ENCODE measurements around the gene FCHSD1. TPM values are rescaled to one million over a fixed set of nuclear protein-coding genes. Genes with fewer than 3 reads are reported as not detected.
A peak's percentile ranks its signal among the peaks of the same experiment; 100 is the strongest.

FCHSD1 gene
- total and polyA plus RNA-seq, 10 of the 15 experiments (the other 5 are each of a cell fraction or from before 2014, with no cell fraction given) = 0.97 to 22.8 (median 10.7) TPM

DNA sequence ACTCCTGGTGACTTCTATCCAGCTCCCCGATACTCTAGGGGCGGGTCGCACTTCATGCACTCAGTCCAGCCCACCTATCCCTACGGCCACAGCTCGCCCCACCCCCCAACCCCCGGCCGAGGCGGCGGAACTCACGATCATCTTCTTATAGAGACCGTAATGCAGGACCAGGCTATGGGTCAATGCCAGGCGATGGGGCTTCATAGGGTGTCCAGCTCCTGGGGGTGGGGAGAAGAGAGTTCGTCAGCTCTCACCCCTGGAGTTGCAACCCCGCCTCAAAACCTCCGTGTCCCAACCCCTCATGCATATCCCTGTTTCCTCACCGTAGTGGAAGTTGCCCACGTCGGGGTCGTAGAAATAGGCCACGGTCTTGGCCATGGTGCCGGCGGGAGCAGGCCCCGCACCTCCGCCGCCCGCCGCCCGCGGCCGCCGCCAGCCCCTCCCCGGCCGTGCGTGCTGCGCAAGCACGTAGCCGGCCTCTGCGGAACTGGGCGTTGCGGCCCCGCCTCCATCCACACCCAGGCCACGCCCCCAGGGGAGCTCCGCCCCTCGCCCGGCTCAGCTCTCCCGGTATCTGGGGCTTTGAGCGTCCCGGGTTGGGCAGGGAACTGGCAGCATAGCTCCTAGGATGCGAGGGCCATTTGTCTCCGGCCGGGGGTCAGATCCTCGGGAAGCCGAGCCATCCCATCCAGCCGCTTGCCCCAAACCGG lies 14.7 kb downstream of the FCHSD1 start, which contains the start of the genes HDAC3 and RELL2 (continued):
- TF ChIP-seq, protein P1, sequence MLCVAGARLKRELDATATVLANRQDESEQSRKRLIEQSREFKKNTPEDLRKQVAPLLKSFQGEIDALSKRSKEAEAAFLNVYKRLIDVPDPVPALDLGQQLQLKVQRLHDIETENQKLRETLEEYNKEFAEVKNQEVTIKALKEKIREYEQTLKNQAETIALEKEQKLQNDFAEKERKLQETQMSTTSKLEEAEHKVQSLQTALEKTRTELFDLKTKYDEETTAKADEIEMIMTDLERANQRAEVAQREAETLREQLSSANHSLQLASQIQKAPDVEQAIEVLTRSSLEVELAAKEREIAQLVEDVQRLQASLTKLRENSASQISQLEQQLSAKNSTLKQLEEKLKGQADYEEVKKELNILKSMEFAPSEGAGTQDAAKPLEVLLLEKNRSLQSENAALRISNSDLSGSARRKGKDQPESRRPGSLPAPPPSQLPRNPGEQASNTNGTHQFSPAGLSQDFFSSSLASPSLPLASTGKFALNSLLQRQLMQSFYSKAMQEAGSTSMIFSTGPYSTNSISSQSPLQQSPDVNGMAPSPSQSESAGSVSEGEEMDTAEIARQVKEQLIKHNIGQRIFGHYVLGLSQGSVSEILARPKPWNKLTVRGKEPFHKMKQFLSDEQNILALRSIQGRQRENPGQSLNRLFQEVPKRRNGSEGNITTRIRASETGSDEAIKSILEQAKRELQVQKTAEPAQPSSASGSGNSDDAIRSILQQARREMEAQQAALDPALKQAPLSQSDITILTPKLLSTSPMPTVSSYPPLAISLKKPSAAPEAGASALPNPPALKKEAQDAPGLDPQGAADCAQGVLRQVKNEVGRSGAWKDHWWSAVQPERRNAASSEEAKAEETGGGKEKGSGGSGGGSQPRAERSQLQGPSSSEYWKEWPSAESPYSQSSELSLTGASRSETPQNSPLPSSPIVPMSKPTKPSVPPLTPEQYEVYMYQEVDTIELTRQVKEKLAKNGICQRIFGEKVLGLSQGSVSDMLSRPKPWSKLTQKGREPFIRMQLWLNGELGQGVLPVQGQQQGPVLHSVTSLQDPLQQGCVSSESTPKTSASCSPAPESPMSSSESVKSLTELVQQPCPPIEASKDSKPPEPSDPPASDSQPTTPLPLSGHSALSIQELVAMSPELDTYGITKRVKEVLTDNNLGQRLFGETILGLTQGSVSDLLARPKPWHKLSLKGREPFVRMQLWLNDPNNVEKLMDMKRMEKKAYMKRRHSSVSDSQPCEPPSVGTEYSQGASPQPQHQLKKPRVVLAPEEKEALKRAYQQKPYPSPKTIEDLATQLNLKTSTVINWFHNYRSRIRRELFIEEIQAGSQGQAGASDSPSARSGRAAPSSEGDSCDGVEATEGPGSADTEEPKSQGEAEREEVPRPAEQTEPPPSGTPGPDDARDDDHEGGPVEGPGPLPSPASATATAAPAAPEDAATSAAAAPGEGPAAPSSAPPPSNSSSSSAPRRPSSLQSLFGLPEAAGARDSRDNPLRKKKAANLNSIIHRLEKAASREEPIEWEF (IDR thresholded peaks at IDR 0.05; ENCODE audit: insufficient replicate concordance, low read depth, low read length) = no peak
- no peak for TF ChIP-seq RFX5 (IDR thresholded peaks at IDR 0.05; ENCODE audit: low read depth, low read length)
- TF ChIP-seq, protein P2, sequence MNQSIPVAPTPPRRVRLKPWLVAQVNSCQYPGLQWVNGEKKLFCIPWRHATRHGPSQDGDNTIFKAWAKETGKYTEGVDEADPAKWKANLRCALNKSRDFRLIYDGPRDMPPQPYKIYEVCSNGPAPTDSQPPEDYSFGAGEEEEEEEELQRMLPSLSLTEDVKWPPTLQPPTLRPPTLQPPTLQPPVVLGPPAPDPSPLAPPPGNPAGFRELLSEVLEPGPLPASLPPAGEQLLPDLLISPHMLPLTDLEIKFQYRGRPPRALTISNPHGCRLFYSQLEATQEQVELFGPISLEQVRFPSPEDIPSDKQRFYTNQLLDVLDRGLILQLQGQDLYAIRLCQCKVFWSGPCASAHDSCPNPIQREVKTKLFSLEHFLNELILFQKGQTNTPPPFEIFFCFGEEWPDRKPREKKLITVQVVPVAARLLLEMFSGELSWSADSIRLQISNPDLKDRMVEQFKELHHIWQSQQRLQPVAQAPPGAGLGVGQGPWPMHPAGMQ (IDR thresholded peaks at IDR 0.05; ENCODE audit: borderline replicate concordance) = no peak
- TF ChIP-seq EGR1 (IDR thresholded peaks at IDR 0.05; ENCODE audit: borderline replicate concordance in 1 of 2, low read depth in 2 of 2, low read length in 2 of 2) = peak; percentile 40 to 86; a peak in 2 of 3 replicates
- no peak; the same call in 1 of the 2 replicates for TF ChIP-seq SIN3A (IDR thresholded peaks at IDR 0.05; ENCODE audit: low read depth, low read length)
- TF ChIP-seq, protein P3, sequence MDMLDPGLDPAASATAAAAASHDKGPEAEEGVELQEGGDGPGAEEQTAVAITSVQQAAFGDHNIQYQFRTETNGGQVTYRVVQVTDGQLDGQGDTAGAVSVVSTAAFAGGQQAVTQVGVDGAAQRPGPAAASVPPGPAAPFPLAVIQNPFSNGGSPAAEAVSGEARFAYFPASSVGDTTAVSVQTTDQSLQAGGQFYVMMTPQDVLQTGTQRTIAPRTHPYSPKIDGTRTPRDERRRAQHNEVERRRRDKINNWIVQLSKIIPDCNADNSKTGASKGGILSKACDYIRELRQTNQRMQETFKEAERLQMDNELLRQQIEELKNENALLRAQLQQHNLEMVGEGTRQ (IDR thresholded peaks at IDR 0.05; ENCODE audit: borderline replicate concordance, low read depth, low read length) = no peak
- TF ChIP-seq YY1 (IDR thresholded peaks at IDR 0.05; ENCODE audit: low read depth, low read length) = no peak
- 0 out of 2 replicates have a peak, but pooled peaks have one; percentile 13 for TF ChIP-seq CREM (IDR thresholded peaks at IDR 0.05; ENCODE audit: low read depth)
- TF ChIP-seq, protein P4, sequence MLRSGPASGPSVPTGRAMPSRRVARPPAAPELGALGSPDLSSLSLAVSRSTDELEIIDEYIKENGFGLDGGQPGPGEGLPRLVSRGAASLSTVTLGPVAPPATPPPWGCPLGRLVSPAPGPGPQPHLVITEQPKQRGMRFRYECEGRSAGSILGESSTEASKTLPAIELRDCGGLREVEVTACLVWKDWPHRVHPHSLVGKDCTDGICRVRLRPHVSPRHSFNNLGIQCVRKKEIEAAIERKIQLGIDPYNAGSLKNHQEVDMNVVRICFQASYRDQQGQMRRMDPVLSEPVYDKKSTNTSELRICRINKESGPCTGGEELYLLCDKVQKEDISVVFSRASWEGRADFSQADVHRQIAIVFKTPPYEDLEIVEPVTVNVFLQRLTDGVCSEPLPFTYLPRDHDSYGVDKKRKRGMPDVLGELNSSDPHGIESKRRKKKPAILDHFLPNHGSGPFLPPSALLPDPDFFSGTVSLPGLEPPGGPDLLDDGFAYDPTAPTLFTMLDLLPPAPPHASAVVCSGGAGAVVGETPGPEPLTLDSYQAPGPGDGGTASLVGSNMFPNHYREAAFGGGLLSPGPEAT (IDR thresholded peaks at IDR 0.05; ENCODE audit: low read depth) = no peak
- TF ChIP-seq BCL11A (IDR thresholded peaks at IDR 0.05; ENCODE audit: low read depth, low read length) = no peak
- no peak for TF ChIP-seq ATF7 (IDR thresholded peaks at IDR 0.05; ENCODE audit: low read depth)
- TF ChIP-seq, protein P5, sequence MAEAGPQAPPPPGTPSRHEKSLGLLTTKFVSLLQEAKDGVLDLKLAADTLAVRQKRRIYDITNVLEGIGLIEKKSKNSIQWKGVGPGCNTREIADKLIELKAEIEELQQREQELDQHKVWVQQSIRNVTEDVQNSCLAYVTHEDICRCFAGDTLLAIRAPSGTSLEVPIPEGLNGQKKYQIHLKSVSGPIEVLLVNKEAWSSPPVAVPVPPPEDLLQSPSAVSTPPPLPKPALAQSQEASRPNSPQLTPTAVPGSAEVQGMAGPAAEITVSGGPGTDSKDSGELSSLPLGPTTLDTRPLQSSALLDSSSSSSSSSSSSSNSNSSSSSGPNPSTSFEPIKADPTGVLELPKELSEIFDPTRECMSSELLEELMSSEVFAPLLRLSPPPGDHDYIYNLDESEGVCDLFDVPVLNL (IDR thresholded peaks at IDR 0.05; ENCODE audit: low read depth, low read length) = no peak
